ENCODE data around the gene MICOS13.

GRCh38 chr19:5694956-5695648 lies 14.8 kb upstream of the MICOS13 start:
- no peak for TF ChIP-seq CTCF (IDR thresholded peaks at IDR 0.05)
- TF ChIP-seq POLR2AphosphoS5 (IDR thresholded peaks at IDR 0.05): no peak

Data from prostate gland (tissue), 2 donors.